Heart left ventricle (tissue), 13 donors: ENCODE measurements around the gene RXFP4.

Source experiments
- POLR2A ChIP-seq, 2 donors: fragments of 450-650 bp; IDR thresholded peaks; one replicate each; pipeline ENCODE4 v1.6.1; 2017; ENCODE audit warnings: antibody characterized with exemption in 2 of 2, mild to moderate bottlenecking in 2 of 2, moderate library complexity in 2 of 2
- TF ChIP-seq, protein P1 (sequence below), 12 donors: fragments of 200-600 bp; sonication (generic) in 4 of 12; IDR thresholded peaks; one replicate each; pipeline versions ENCODE4 v1.5.0 to v1.8.0; 2018 to 2022; ENCODE audit warnings: antibody characterized with exemption in 12 of 12, mild to moderate bottlenecking in 5 of 12
- donor health status: ischemic (EF 13 %, LVEDD 7.1; RV severe dilation, severe dysfunction).
- donor health status: DM: no; HTN: yes; CAD: no.
- donor health status: DM: no; HTN: no; CAD: no.
- donor health status: ischemic (EF 25% LVEDD 6.9; RV normal size, moderate dysfunction).
- donor health status: ischemic (EF 25% LVEDD 5.7; RV mildly dilated, moderate dysfunction).
- donor health status: ischemic (EF 35%, LVEDD 5.7; RV mildly dilated, moderate dysfunction).
- donor health status: nonischemic (EF 11% LVEDD 7.7; RV severe dilation, severe dysfunction).
- donor health status: DM: yes; HTN: yes; CAD: no.
- donor health status: PGD.
- donor health status: ischemic (EF 29% LVEDD 5.4; RV normal size, mild dysfunction).
- donor health status: nonischemic (EF 23%, LVEDD 6.1; RV moderate dilation, normal function).

DNA sequence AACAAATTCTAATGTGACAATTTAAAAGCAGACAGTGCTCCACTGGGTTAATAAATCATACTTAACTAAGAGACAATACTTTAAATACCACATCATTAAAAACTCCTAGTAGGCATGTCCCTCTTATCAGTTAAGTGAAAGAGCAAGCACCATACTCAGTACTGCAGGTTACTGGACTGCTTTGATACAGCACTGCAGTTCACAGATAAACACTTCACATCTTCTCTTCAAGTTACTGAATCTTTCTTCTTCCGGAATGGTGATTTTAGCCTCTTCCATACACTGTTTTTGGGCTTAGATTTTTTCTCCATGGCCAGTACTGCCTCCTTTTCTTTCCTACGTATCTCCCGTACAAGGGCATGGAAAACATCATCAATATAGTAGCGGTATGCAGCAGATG lies 41.3 kb upstream of the RXFP4 start:
- TF ChIP-seq, protein P1, sequence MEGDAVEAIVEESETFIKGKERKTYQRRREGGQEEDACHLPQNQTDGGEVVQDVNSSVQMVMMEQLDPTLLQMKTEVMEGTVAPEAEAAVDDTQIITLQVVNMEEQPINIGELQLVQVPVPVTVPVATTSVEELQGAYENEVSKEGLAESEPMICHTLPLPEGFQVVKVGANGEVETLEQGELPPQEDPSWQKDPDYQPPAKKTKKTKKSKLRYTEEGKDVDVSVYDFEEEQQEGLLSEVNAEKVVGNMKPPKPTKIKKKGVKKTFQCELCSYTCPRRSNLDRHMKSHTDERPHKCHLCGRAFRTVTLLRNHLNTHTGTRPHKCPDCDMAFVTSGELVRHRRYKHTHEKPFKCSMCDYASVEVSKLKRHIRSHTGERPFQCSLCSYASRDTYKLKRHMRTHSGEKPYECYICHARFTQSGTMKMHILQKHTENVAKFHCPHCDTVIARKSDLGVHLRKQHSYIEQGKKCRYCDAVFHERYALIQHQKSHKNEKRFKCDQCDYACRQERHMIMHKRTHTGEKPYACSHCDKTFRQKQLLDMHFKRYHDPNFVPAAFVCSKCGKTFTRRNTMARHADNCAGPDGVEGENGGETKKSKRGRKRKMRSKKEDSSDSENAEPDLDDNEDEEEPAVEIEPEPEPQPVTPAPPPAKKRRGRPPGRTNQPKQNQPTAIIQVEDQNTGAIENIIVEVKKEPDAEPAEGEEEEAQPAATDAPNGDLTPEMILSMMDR (IDR thresholded peaks at IDR 0.05): no peak
- TF ChIP-seq POLR2A (IDR thresholded peaks at IDR 0.05): no peak
